ENCODE measurements around the gene DRD1.
"Not testable (repeated sequence)": the region's sequence is repeated elsewhere in the genome, so short reads cannot be mapped to it uniquely, and the experiment has no call there.

DRD1 gene

DNA sequence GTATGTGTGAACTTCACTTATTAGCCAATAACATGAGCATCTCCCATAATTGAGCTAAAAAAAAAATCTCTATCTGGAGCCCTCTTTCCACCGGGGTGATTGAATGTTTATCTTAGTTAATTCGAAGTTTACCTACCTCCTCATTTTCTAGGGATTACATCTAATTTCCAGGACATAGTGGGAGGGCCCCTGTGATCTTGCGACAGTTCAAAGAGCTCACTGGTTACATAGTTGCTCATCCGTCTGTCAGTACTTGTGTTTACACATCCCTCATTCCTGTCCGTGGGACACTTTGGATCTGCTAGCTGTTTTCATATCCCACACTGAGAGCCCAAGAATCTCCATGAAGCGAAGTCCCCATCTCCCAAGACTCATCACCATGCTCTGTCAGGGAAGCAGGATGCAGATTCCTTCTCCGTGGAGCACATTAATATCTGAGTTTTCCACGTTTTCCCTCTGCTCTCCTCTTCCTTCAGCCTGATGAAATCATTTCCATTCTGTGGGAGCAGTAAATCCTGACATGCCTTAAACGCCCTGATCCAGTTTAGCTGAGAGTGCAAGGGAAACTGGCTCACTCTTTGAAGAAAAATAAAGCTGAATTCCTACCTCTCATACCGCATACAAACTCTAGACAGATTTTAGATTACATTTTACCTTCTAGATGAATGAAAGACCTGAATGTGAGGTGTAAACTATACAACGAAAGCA lies 24.2 kb upstream of the DRD1 start:
- no peak for DNase-seq (ENCODE audit: low spot score)

DNA sequence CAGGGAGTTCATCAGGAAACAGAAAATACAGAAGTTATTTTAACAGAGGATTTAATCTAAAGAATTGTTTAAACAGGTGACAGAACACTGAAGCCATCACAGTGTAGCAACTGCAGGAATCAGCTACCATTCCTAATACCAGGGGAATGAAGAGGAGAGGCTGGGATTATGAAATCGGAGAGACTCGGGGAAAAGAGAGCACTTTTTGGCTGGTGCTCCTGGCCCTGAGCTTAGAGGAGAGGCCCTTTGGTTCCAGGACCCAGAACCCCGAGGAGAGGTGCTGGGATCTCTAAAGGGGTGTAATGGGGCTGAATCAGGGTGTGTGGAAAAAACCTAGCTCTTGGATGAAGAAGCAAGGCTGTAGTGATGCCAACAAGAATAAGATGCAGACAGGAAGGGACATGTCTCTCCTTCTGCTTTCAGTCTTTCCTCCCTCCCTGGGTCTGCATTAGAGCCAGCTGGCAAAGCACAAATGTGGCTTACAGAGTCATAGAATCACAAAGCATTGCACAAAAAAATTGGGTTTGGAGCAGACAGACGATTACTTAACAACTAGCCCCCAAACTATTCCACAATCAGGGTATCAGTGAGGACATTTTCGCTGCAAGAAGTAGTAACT lies 22.8 kb upstream of the DRD1 start:
- DNase-seq (ENCODE audit: low spot score): no peak

DNA sequence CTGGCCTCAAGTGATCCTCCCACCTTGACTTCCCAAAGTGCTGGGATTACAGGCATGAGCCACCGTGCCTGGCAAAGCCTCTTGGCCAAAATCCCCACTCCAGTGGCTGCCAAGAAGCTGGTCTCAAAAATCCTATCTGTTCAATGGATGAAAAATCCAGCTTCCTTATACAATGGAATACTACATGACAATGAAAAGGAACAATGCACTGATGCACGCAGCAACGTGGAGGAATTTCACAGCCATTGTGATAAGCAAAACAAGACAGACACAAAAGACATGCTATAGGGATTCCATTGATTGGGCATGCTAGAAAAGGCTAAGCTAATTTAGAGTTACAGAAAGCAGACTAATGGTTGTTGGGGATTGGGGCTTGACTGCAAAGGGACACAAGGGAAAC lies 21.3 kb upstream of the DRD1 start:
- DNase-seq (ENCODE audit: low spot score): no peak

DNA sequence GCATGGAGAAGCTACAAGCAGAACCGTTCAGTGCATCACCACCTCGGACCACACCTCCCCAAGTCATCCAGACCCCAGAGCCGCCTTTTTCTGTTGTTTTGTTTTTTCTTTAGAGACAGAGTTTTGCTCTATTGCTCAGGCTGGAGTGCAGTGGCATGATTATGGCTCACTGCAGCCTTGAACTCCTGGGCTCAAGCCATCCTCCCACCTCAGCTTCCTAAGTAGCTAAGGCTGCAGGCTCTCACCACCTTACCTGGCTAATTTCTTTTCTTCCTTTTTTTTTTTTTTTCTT lies 20.9 kb upstream of the DRD1 start:
- DNase-seq (ENCODE audit: low spot score): no peak

DNA sequence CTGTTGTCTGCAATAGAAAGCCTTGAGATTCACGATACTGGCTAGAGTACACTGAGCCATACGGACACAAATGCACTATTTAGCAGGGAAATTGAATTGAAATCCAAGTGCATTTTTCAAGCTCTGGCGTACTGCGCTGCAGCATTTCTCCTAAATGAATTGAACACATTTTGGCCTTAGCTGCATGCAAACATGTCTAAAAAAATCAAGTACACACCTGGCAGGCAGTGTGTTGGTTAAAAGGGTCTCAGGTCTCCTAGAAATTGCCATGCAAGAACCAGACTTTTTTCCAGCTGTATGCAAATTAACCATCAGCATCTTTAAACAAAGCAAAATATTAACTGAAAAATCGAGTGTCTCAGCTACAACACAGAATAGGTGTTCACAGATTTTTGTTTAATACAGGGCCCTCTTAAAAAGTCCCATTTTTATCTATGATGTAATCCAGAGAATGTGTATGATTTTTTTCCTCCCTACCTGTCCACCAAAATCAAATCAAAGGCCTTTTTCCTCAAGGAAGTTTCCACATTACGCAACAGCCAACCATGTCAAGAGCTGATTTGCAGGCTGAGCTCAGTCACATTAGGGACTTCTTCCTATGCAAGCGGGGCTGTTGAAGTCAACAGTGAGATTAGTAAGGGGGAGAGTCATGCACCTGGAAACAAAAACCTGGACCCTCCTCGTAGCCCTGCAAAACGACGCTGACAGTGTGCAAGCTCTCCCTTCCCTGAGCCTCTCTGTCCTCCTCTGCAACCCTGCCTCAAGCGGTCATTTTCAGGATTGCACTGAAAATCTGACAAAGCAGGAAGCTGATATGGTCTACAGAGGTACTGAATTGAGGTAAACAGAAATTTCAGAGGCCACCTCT lies 20.3 kb upstream of the DRD1 start:
- DNase-seq (ENCODE audit: low spot score): peak; percentile 71

DNA sequence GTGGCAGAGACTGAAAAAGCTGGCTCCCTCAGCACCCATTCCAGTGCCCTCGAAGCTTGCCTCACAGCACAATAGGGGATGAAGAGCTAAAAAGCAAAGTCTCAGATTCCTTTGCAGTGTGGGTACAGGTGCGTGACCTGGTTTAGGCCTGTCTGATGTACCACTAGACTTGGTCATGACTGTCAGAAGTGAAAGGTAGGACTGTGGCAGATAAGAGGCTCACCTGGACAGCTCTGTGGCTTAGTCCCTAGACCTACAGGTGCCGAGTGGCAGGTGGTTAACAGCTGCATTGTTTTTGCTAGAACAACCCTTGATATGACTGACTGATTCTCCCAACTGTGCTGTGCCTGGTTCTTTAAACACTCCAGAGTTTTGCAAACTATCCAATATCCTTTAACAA lies 19.7 kb upstream of the DRD1 start:
- DNase-seq (ENCODE audit: low spot score): no peak

DNA sequence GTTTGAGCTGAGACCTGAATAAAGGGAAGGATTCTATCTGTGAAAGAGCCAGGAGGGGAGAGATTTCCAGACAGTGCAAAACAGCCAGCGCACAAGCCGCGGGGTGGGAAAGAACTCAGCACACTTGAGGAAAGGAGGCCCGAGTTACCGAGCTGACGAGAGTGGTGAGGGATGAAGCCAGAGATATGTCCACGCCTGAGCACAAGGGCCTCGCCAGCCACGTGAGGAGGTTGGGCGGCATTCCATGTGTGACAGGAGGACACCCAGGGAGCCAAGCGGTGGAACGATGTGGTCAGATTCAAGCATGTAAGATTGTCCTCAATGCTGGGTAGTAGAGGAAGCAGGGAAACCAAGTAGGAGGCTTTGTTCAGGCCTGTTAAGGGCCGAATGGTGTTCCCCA lies 17.4 kb upstream of the DRD1 start:
- no peak for DNase-seq (ENCODE audit: low spot score)

DNA sequence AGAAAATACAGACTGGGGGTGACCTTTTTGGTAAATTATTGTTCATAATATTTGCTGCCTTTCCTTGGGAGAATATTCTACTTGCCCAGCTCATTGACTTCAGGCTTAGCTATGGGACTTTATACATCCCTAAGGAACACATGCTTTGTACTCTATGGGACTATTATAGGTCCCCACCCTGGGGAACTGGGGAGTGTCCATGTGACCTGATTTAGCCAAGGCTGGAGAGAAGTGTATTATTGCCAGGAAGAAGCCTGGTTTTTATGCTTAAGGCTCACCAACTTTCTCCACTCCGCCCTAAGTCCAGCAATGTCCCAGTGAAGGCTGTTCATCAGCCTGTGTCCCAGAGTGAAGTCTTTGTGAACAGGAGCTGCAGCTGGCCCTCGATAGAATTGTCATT lies 16.6 kb upstream of the DRD1 start:
- no peak for DNase-seq (ENCODE audit: low spot score)

DNA sequence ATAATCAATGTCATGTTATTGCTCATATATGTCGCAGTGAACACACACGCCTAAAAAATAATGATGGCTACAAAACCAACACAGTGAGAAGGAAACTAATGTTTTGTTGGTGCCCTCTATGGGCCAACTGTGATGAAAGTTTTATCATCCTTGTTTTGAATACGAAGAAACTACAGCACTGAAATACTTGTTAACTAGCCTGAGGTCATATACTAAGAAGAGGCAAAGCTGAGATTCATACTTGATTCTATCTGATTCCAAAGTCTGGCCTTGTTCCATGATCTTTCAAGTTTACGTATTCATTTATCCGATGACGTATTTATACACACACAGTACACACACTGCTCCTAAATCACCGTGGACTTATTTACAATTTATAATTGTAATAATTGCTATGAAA lies 16.1 kb upstream of the DRD1 start:
- no peak for DNase-seq (ENCODE audit: low spot score)

DNA sequence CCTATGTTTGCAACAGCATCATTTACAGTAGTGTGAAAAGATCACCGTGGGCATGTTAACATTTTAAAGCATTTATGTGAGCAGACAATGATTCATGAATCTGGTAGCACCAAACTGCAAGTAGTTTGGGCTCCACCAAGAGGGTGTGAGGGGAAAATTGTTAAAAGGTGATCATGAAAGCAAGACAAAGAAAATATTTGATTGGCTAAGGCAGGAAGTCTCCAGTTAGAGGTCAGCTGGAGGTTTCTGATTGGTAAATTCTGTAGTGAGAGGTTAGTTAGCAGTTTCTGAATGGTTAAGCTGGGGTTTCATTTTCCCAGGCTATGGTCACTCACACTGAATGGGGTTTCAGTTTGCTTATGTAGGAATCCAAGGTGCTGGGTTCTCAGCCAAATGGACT lies 13.5 kb upstream of the DRD1 start:
- no peak for DNase-seq (ENCODE audit: low spot score)

DNA sequence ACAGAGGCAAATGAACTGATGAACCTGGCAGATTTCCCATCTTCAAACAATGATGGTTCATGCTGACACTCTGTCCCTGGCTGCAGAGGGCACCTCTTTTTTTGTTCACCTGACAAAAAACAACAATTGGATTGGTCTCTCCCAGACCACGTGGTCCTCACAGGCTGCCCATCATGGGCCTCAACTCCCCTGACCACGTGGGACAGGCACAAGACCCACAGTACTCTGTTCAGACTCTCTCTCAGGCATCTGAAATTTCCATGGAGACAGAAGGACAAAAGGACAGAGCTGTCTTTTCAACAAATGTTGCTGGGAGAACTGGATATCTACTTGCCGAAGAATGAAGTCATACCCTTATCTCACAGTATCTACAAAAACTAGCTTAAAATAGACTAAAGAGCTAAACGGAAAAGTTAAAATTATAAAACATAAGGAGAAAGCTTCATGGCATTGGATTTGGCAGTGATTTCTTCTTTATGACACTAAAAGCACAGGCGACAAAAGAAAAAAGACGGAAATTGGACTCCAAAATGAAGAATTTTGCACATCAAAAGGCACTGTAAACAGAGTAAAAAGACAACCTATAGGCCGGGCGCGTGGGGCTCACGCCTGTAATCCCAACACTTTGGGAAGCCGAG lies 12.2 kb upstream of the DRD1 start:
- no peak for DNase-seq (ENCODE audit: low spot score)

DNA sequence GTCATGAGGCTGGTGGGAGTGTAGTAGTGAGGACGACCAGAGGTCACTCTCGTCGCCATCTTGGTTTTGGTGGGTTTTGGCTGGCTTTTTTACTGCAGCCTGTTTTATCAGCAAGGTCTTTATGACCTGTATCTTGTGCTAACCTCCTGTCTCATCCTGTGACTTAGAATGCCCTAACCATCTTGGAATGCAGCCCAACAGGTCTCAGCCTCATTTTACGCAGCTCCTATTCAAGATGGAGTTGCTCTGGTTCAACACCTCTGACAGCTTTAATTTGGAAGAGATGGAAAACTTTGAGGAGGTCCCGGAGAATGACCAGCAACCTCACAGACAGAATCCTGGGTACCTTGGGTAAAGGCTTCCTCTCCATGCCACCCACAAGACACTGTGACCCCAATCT lies 10.4 kb upstream of the DRD1 start:
- DNase-seq (ENCODE audit: low spot score): not testable (repeated sequence)

DNA sequence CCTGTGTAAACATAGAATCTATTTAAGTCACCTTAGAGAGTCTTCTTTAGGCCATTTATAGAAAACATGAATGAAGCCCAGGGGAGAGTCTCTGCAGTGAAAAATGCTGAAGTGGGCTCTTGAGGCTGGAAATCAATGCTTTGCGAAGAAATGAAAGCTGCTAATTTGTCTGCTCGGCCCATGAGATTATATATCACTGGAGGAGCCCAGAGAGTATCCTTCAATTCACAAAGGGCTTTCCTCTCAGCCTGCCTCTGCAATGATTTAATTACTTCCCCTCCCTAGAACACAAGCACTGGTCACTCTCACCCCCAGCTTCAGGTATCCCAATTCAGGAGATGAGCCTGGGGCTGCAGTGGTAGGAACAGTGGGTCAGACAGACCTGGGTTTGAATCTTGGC lies 8.2 kb upstream of the DRD1 start:
- DNase-seq (ENCODE audit: low spot score): no peak

DNA sequence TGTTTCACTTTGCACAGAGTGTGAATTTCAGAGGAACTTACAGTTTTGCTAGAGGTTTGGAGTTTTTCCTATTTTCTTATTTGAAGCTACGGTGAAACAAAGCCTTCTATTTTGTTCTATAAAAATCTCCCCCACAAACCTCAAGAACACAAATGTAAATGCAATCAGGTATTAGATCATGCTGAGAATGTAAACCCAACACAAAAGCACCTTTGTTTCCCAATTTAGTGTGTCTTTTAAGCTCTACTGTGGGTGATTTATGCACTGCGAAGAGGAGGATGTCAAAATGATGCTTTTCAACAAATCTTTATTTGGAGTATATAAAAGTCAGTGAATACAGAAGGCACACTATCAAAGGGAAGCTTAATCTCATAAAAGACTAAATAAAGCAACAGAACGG lies 4.3 kb upstream of the DRD1 start:
- no peak for DNase-seq (ENCODE audit: low spot score)

DNA sequence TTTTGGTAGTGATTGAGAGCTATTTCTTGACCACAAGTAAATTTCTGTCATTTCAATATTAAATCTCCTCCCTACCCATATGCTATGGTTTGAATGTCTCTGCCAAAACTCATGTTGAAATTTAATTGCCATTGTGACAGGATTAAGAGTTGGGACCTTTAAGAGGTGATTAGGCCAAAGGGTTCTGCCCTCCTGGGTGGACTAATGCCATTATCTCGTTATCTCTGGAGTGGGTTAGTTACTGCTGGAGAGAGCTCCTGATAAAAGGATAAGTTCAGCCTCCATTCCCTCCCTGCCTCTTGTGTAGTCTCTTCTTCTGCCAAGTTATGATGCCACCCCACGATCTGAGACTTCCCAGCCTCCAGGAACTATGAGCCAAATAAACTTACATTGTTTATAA lies 3.6 kb upstream of the DRD1 start:
- no peak for DNase-seq (ENCODE audit: low spot score)

DNA sequence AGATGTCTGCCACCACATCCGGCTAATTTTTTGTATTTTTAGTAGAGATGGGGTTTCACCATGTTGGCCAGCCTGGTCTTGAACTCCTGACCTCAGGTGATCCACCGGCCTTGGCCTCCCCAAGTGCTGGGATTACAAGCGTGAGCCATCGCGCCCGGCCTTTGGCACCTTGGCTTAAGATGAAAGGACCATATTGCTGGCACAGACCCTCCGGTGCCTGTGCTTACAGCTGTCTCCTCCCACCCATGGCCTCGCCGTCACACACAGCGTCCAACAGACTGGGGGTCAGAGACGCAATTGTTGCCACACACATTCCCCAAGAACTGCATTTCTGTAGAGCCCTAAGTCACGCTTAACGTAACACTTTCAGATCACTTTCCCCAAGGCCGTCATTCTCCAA lies 2.4 kb upstream of the DRD1 start:
- DNase-seq (ENCODE audit: low spot score): not testable (repeated sequence)

DNA sequence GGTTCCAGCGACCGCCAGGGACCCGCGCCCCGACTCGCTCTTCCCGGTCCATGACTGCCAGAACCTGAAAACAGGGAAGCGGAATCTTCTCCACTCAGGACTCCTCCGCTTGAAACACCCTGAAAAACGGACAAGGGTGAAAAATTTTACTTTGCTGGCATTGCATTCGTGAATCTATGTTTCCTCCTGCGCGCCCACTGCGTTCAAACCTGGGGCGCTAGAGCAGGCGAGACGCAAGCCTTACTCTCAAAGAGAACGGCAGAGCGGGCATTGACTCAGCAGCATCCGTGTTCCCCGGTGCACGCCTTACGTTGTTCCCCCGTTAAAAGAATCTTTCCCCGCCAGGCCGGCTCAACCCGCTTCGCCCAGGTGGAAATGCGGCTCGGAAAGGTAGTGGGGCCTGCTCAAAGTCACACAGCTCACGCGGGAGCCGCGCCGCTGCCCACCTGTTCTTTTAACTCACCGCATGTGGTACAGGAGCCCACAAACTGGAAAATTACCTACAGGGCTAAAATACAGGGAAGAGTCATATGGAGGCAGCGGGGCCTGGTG lies 999 bp upstream of the DRD1 start:
- no peak for DNase-seq (ENCODE audit: low spot score)

DNA sequence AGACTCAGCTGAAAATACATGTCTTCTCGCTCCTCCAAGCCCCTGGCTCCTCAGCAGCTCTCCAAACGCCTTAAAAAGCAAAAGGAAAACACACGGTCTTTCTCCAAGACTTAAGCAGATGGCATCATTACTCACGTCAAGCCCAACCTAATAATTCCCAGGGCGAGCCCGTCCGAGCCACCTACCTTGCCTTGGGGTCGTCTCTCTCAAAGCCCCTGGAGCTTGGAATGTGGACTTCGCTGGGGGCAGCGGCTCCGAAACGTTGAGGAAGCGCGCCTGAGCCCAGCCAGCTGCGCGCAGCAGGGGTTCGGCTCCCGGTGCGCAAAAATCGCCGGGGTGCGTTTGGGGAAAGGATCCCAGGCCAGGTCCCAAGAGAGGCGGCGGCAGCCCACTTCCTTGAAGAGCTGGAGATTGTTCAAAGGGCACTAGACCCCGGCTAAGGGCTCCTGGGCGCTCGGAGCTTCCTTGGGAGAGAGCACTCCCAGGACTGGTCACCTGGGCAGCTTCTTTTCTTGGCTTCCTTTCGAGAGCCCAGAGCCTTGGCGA lies 395 bp downstream of the DRD1 start:
- no peak for DNase-seq (ENCODE audit: low spot score)

DNA sequence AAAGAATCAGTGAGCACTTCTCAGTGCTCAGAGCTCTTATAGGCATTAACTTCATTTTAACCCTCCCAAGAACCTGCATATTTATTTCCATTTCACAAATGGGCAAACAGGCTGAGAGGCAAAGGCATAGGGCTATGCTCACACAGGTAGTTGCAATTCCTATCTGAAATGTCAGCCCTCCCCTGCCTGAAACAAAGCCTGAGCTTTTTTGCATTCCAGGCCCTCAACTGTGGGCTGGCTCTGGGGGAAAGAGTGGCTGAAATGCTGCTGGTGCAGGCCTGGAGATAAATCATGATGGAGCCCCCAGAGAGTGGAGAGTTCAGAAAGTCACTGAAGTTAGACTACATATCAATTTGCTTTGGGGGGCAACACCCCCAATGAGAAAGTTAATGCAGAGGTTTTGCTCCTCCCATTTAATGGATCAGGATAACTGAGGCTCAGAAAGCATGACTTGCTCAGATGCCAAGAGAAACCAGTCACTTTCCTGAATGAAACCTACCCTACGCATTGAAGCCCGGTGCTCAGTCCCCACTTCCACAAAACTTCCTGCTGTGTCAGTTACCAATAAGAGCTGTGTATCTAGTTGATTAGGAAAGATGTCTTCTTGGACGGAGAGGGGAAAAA lies 5.6 kb downstream of the DRD1 start:
- no peak for DNase-seq (ENCODE audit: low spot score)

DNA sequence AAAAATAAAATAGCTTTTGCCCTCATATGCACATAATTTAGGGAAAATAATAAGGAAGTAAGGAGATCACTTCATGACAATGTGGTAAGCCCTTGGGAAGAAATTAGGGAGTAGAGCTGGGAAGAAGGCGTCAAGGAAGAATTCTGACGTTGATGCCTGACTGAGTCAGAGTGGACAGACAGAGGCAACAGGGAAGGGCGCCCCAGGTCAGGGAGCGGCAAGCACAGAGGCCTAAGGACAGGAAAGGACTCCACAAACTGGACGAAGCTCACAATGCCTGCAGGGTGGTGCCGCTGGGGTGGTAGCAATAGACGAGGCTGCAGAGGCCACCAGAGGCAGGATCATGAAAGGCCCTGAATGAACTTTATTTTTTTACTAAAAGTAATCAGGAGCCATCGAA lies 7.6 kb downstream of the DRD1 start:
- no peak for DNase-seq (ENCODE audit: low spot score)

DNA sequence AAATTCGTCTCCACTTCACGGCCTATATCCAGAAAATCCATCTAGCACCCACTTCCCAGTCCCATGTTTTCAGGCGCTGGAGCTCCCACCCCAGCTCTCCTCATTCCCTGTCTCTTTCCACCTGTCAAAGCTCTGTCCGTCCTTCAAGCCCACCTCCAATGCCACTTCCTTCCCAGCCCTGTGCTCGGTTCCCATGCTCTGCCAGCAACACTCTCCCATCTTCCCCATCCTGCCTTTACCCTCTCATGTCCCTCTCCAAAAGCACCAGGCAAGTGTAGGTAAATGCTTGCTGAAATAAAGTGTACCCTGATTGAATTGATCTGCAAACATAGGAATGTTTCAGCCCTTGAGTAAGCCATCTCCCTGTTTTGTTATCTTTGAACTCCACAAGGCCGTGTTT lies 9.2 kb downstream of the DRD1 start:
- DNase-seq (ENCODE audit: low spot score): no peak

DNA sequence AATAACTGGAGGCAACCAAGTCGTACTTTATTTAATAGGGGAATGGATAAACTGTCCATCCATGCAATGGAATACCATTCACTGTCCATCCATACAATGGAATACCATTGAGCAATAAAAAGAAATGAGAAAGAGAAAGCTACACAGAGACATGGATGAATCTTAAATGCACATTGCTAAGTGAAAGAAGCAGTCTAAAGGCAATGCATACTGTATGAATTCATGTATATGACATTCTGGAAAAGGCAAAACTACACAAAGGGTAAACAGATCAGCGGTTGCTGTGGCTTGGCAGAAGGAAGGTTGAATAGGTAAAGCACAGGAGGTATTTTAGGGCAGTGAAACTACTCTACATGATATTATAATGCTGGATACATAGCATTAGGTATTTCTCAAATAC lies 16.2 kb downstream of the DRD1 start:
- DNase-seq (ENCODE audit: low spot score): no peak
